GM12872 (cell line): ENCODE results near the gene LRRC51.
"Not testable (repeated sequence)": the region's sequence is repeated elsewhere in the genome, so short reads cannot be mapped to it uniquely, and the experiment has no call there.

ENCODE experiments used
- TF ChIP-seq, protein P1 (sequence below): IDR thresholded peaks from 3 replicates; pipeline ENCODE4 v1.5.1; 2011; ENCODE audit warnings: low read depth, mild to moderate bottlenecking, low read length, moderate library complexity; ENCODE audit not compliant: insufficient read depth

LRRC51 gene

GRCh38 chr11:72135473-72135872 lies 54.8 kb downstream of the LRRC51 start, which contains the start of gene FOLR3:
Gene FOLR3, plus strand, starts transcription at chr11:72135725. Its CDS starts 228 bp downstream, at chr11:72135953.
- TF ChIP-seq, protein P1, sequence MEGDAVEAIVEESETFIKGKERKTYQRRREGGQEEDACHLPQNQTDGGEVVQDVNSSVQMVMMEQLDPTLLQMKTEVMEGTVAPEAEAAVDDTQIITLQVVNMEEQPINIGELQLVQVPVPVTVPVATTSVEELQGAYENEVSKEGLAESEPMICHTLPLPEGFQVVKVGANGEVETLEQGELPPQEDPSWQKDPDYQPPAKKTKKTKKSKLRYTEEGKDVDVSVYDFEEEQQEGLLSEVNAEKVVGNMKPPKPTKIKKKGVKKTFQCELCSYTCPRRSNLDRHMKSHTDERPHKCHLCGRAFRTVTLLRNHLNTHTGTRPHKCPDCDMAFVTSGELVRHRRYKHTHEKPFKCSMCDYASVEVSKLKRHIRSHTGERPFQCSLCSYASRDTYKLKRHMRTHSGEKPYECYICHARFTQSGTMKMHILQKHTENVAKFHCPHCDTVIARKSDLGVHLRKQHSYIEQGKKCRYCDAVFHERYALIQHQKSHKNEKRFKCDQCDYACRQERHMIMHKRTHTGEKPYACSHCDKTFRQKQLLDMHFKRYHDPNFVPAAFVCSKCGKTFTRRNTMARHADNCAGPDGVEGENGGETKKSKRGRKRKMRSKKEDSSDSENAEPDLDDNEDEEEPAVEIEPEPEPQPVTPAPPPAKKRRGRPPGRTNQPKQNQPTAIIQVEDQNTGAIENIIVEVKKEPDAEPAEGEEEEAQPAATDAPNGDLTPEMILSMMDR, result not testable (repeated sequence)

- TF ChIP-seq, protein P1, result no peak
Observed at GRCh38 chr11:72135891-72136683, 55.4 kb downstream of the LRRC51 start.

- TF ChIP-seq, protein P1, result no peak
Observed at GRCh38 chr11:72136684-72137262, 56.1 kb downstream of the LRRC51 start.

DNA sequence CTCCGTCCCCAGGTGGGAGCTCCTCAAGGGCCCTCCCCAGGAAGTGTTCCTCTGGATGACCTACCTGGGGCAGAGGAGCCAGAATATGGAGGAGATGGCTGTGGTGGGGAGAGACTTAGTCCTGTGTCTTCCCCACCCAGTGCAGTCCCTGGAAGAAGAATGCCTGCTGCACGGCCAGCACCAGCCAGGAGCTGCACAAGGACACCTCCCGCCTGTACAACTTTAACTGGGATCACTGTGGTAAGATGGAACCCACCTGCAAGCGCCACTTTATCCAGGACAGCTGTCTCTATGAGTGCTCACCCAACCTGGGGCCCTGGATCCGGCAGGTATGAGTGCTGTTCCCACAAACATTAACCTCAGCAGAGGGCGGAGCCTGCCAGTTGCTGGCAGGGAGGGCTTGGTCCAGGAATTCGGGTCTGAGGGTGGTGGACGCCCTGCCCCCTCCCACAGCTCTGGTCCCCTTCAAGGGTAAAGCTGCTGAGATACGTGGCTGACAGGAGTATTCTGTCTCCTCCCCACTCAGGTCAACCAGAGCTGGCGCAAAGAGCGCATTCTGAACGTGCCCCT lies 58.3 kb downstream of the LRRC51 start:
- TF ChIP-seq, protein P1, result no peak

DNA sequence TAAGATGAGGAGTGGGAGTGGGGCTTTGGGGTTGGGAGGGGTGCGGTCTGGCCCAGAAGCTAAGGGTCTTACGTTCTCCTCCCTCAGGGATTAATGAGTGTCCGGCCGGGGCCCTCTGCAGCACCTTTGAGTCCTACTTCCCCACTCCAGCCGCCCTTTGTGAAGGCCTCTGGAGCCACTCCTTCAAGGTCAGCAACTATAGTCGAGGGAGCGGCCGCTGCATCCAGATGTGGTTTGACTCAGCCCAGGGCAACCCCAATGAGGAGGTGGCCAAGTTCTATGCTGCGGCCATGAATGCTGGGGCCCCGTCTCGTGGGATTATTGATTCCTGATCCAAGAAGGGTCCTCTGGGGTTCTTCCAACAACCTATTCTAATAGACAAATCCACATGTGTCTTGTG lies 58.9 kb downstream of the LRRC51 start:
- TF ChIP-seq, protein P1, result no peak

- TF ChIP-seq, protein P1, result no peak
Observed at GRCh38 chr11:72140661-72141060, 60.0 kb downstream of the LRRC51 start.

DNA sequence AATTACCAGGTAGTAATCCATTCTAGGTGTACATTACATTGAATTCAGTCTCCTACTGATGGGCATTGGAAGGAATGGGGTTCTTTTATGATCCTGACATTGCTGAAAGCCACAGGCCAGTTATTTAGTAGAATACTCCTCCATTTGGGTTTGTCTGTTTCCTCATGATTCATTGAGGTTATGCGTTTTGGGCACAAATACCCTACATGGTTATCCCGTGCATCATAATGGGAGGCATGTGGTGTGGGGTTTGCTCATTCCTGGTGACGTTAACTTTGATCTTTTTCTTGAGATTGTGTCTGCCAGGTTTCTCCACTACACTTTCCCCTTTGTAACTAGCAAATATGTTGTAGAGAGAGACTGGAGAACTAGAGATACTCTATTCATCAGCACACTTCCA lies 60.4 kb downstream of the LRRC51 start:
- TF ChIP-seq, protein P1, result no peak
